GM12891 (cell line): ENCODE data around the gene DSEL.

ENCODE experiments used
- PAX5 ChIP-seq: IDR thresholded peaks from 2 replicates; pipeline ENCODE4 v1.6.1; 2011; ENCODE audit warnings: low read length, moderate library complexity, mild to moderate bottlenecking; ENCODE audit not compliant: insufficient read depth, severe bottlenecking
- POLR2A ChIP-seq: IDR thresholded peaks from 2 replicates; pipeline ENCODE4 v1.6.1; 2011; ENCODE audit warnings: low read depth, low read length, control low read depth
- POLR2AphosphoS5 ChIP-seq: IDR thresholded peaks from 2 replicates; pipeline ENCODE4 v1.6.1; 2011; ENCODE audit warnings: low read depth, low read length, control low read depth
- POU2F2 ChIP-seq: IDR thresholded peaks from 2 replicates; pipeline ENCODE4 v1.6.1; 2011; ENCODE audit warnings: low read depth, mild to moderate bottlenecking, control low read depth, low read length, moderate library complexity
- SPI1 ChIP-seq: IDR thresholded peaks from 2 replicates; pipeline ENCODE4 v1.6.1; 2011; ENCODE audit warnings: low read depth, low read length, control low read depth
- TAF1 ChIP-seq: IDR thresholded peaks from 2 replicates; pipeline ENCODE4 v1.6.1; 2011; ENCODE audit warnings: low read depth, low read length, control low read depth

- no peak for TF ChIP-seq POLR2AphosphoS5
- TF ChIP-seq POLR2A = no peak
- TF ChIP-seq TAF1 = no peak
- TF ChIP-seq PAX5 = no peak
- no peak for TF ChIP-seq SPI1
- no peak for TF ChIP-seq POU2F2
Observed at GRCh38 chr18:67517444-67517765, 885 bp upstream of the DSEL start.
